Vagina (tissue), 2 donors: ENCODE data around the gene NCAPG2.

Source experiments
- POLR2AphosphoS5 ChIP-seq, 2 donors: sonication (generic); formaldehyde crosslinking; IDR thresholded peaks; one replicate each; pipeline ENCODE4 v1.9.0; 2017; ENCODE audit warnings: antibody characterized with exemption in 2 of 2, mild to moderate bottlenecking in 2 of 2, low read depth in 1 of 2; ENCODE audit not compliant: insufficient read depth in 1 of 2
- TF ChIP-seq, protein P1 (sequence below), 3 experiments: fragments of 450-650 bp in 2 of 3; fragments of 200-600 bp in 1 of 3; sonication (generic) in 1 of 3; IDR thresholded peaks; one replicate each; pipeline ENCODE4 v1.5.1; 2017 to 2019; ENCODE audit warnings: antibody characterized with exemption in 3 of 3, mild to moderate bottlenecking in 2 of 3, moderate library complexity in 2 of 3

DNA sequence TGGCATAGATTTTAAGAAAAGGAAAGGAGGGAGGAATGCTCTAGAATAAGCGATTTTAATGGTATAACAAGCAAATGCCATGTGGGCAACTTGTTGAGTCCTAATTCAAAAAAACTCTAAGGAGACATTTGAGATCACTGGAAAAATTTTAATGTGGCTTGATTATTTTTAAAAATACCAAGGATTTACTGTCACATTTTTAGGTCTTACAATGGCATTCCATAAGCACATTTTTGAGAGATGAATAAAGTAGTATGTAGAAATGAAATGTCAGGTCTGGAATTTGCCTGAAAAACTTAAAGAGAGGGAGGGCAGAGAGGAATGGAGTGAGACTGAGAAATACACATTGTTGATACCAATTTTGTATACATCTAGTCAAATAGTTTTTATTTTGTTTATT lies 20.3 kb downstream of the NCAPG2 start:
- TF ChIP-seq, protein P1, sequence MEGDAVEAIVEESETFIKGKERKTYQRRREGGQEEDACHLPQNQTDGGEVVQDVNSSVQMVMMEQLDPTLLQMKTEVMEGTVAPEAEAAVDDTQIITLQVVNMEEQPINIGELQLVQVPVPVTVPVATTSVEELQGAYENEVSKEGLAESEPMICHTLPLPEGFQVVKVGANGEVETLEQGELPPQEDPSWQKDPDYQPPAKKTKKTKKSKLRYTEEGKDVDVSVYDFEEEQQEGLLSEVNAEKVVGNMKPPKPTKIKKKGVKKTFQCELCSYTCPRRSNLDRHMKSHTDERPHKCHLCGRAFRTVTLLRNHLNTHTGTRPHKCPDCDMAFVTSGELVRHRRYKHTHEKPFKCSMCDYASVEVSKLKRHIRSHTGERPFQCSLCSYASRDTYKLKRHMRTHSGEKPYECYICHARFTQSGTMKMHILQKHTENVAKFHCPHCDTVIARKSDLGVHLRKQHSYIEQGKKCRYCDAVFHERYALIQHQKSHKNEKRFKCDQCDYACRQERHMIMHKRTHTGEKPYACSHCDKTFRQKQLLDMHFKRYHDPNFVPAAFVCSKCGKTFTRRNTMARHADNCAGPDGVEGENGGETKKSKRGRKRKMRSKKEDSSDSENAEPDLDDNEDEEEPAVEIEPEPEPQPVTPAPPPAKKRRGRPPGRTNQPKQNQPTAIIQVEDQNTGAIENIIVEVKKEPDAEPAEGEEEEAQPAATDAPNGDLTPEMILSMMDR (IDR thresholded peaks at IDR 0.05), result no peak
- TF ChIP-seq POLR2AphosphoS5 (IDR thresholded peaks at IDR 0.05; ENCODE audit: insufficient read depth in 1 of 2, low read depth in 1 of 2), result no peak
